ENCODE data around the gene THOC6.
A peak's percentile ranks its signal among the peaks of the same experiment; 100 is the strongest.

The THOC6 gene

DNA sequence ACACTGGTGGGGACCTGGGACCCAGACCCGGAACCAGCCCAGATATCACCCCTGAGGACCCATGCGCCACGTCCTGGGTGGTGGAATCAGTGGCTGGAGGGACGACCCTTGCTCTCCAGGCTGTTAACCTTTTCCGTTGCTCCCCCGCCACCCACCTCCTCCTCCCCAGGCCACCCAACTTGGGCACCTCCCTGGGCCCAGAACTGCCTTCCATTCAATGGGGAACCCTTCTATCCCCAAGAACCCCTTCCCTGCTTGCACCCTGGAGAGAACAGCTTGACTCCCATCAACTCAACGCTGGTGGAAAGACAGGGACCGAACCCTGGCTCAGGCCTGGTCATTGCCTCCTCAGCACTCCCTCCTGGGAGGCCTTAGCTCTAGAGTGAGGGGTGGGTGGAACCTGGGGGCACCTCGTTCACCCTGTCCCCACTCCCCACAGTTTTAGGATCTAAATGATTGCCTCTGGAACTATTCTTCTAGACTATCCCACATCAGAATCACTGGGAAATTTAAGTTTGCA is 35.9 kb downstream of the THOC6 start:
- peak overlapping the region; percentile 90 for H3K4me2 ChIP-seq (ENCODE audit: low read length)
- H3K9ac ChIP-seq (ENCODE audit: low read length) = peak overlapping the region; percentile 89; the same call in 1 of the 2 replicates
- H3K9me3 ChIP-seq (ENCODE audit: low read length) = no peaks in the 10 kb centered on the region
- TF ChIP-seq, protein P1, sequence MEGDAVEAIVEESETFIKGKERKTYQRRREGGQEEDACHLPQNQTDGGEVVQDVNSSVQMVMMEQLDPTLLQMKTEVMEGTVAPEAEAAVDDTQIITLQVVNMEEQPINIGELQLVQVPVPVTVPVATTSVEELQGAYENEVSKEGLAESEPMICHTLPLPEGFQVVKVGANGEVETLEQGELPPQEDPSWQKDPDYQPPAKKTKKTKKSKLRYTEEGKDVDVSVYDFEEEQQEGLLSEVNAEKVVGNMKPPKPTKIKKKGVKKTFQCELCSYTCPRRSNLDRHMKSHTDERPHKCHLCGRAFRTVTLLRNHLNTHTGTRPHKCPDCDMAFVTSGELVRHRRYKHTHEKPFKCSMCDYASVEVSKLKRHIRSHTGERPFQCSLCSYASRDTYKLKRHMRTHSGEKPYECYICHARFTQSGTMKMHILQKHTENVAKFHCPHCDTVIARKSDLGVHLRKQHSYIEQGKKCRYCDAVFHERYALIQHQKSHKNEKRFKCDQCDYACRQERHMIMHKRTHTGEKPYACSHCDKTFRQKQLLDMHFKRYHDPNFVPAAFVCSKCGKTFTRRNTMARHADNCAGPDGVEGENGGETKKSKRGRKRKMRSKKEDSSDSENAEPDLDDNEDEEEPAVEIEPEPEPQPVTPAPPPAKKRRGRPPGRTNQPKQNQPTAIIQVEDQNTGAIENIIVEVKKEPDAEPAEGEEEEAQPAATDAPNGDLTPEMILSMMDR (IDR thresholded peaks at IDR 0.05; ENCODE audit: low read length) = no peak
- TF ChIP-seq EZH2 (IDR thresholded peaks at IDR 0.05; ENCODE audit: borderline replicate concordance, low read length) = no peak
- no peaks in the 10 kb centered on the region for H4K20me1 ChIP-seq (ENCODE audit: insufficient read depth, low read length)
- no peaks in the 10 kb centered on the region; the same call in 1 of the 2 replicates for H3K27me3 ChIP-seq (ENCODE audit: insufficient read depth, low read length)
- H3K36me3 ChIP-seq (ENCODE audit: insufficient read depth, low read length) = no peaks in the 10 kb centered on the region
- no peaks in the 10 kb centered on the region for H3K9me2 ChIP-seq (ENCODE audit: low read depth, low read length)
- peak overlapping the region; percentile 90 for H3K4me3 ChIP-seq (ENCODE audit: low read depth, low read length, poor library complexity, severe bottlenecking)
- H3K79me2 ChIP-seq (ENCODE audit: insufficient read depth, low read length) = no peaks in the 10 kb centered on the region
- no peak overlapping the region; the same call in 1 of the 2 replicates for H2AFZ ChIP-seq (ENCODE audit: low read length)
- H3K4me1 ChIP-seq (ENCODE audit: insufficient read depth, low read length, severe bottlenecking) = peaks cover 20% of the 10 kb centered on the region
- no peak overlapping the region for H3K27ac ChIP-seq (ENCODE audit: low read depth, low read length, poor library complexity, severe bottlenecking)
- no peaks in the 10 kb centered on the region for H3F3A ChIP-seq (ENCODE audit: insufficient read depth, low read length)

DNA sequence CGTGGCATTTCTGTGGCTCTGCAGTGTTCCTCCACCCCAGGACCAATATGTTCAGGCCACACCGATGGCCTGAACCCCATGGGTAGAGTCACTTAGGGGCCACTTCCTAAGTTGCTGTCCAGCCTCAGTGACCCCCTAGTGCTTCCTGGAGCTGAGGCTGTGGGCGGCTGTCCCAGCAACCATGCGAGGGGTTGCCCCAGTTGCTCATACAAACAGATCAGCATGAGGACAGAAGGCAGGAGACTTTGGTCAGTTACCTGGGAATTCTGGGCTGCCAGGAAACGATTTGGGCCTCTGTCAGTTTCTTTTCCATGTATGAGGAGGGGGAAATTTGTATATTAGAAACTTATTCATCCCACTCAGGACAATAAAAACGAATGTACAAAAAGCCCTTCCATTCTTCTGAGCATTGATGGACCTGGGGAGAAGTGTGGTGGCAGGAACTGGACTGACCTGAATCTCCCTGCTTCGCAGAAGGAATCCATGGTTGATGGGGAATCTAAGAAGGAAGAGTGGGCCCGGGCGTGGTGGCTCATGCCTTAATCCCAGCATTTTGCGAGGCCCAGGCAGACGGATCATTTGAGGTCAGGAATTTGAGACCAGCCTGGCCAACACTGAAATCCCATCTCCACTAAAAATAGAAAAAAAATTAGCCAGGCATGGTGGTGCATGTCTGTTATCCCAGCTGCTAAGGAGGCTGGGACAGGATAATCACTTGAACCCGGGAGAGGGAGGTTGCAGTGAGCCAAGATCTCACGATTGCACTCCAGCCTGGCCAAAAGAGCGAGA is 36.7 kb downstream of the THOC6 start:
- H3F3A ChIP-seq (ENCODE audit: insufficient read depth, low read length) = no peaks in the 10 kb centered on the region
- H3K27me3 ChIP-seq (ENCODE audit: insufficient read depth, low read length) = no peaks in the 10 kb centered on the region; the same call in 1 of the 2 replicates
- no peaks in the 10 kb centered on the region for H3K9me2 ChIP-seq (ENCODE audit: low read depth, low read length)
- H3K4me2 ChIP-seq (ENCODE audit: low read length) = no peak overlapping the region
- H3K79me2 ChIP-seq (ENCODE audit: insufficient read depth, low read length) = no peaks in the 10 kb centered on the region
- no peaks in the 10 kb centered on the region for H3K9me3 ChIP-seq (ENCODE audit: low read length)
- no peaks in the 10 kb centered on the region for H4K20me1 ChIP-seq (ENCODE audit: insufficient read depth, low read length)
- no peak overlapping the region for H3K27ac ChIP-seq (ENCODE audit: low read depth, low read length, poor library complexity, severe bottlenecking)
- TF ChIP-seq, protein P1 (IDR thresholded peaks at IDR 0.05; ENCODE audit: low read length) = no peak
- TF ChIP-seq EZH2 (IDR thresholded peaks at IDR 0.05; ENCODE audit: borderline replicate concordance, low read length) = no peak
- no peak overlapping the region for H3K4me3 ChIP-seq (ENCODE audit: low read depth, low read length, poor library complexity, severe bottlenecking)
- no peak overlapping the region for H2AFZ ChIP-seq (ENCODE audit: low read length)
- H3K9ac ChIP-seq (ENCODE audit: low read length) = no peak overlapping the region
- no peaks in the 10 kb centered on the region for H3K36me3 ChIP-seq (ENCODE audit: insufficient read depth, low read length)
- H3K4me1 ChIP-seq (ENCODE audit: insufficient read depth, low read length, severe bottlenecking) = peaks cover 12% of the 10 kb centered on the region

DNA sequence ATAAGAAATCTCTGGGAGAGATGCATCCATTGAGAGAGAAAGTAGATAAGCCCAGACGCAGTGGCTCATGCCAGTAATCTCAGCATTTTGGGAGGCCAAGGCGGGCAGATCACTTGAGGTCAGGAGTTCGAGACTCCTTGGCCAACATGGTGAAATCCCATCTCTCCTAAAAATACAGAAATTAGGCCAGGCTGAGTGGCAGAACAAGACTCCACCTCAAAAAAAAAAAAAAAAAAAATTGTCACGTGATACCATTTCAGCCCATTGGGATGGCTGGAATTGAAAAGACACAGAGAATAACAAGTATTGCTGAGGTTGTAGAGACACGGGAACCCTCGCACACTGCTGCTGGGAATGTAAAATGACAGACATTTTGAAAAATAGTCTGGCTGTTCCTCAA is 38.7 kb downstream of the THOC6 start:
- H4K20me1 ChIP-seq (ENCODE audit: insufficient read depth, low read length) = no peaks in the 10 kb centered on the region
- no peak overlapping the region for H3K9ac ChIP-seq (ENCODE audit: low read length)
- no peak overlapping the region for H2AFZ ChIP-seq (ENCODE audit: low read length)
- H3K9me3 ChIP-seq (ENCODE audit: low read length) = no peaks in the 10 kb centered on the region
- peaks cover 10% of the 10 kb centered on the region for H3K4me1 ChIP-seq (ENCODE audit: insufficient read depth, low read length, severe bottlenecking)
- H3K4me3 ChIP-seq (ENCODE audit: low read depth, low read length, poor library complexity, severe bottlenecking) = no peak overlapping the region
- H3F3A ChIP-seq (ENCODE audit: insufficient read depth, low read length) = no peaks in the 10 kb centered on the region
- no peak for TF ChIP-seq EZH2 (IDR thresholded peaks at IDR 0.05; ENCODE audit: borderline replicate concordance, low read length)
- TF ChIP-seq, protein P1 (IDR thresholded peaks at IDR 0.05; ENCODE audit: low read length) = no peak
- H3K9me2 ChIP-seq (ENCODE audit: low read depth, low read length) = no peaks in the 10 kb centered on the region
- no peaks in the 10 kb centered on the region; the same call in 1 of the 2 replicates for H3K27me3 ChIP-seq (ENCODE audit: insufficient read depth, low read length)
- no peaks in the 10 kb centered on the region for H3K79me2 ChIP-seq (ENCODE audit: insufficient read depth, low read length)
- H3K36me3 ChIP-seq (ENCODE audit: insufficient read depth, low read length) = no peaks in the 10 kb centered on the region
- H3K4me2 ChIP-seq (ENCODE audit: low read length) = no peak overlapping the region
- no peak overlapping the region for H3K27ac ChIP-seq (ENCODE audit: low read depth, low read length, poor library complexity, severe bottlenecking)

All from OCI-LY1 (cell line).